ENCODE measurements around the gene FBLIM1.

GRCh38 chr1:15756143-15757015, 2.2 kb upstream of the FBLIM1 start:
- TF ChIP-seq CTCF (IDR thresholded peaks at IDR 0.05), result no peak
- no peak for TF ChIP-seq POLR2A (IDR thresholded peaks at IDR 0.05)
